ENCODE data around the gene EPM2A. TPM values are rescaled to one million over a fixed set of nuclear protein-coding genes. Genes with fewer than 3 reads are reported as not detected.

EPM2A gene
- total RNA-seq, 1 donor from 2014 or later = 14.0 TPM

DNA sequence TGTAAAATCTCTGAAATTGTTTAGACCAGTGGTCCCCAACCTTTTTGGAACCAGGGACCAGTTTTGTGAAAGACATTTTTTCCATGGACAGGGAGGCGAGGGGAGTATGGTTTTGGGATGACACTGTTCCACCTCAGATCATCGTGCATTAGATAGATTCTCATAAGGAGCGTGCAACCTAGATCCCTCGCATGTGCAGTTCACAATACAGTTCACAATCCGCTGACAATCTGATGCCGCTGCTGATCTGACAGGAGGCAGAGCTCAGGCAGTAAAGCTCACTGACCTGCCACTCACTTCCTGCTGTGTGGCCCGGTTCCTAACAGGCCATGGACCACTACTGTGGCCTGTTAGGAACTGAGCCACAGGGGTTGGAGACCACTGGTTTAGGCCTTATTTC, 115.2 kb downstream of the EPM2A start:
- Histone ChIP-seq H3K4me3 (no peak overlapping the region), H3K27ac (no peak overlapping the region), H3K4me1 (no peaks in the 10 kb centered on the region), H3K36me3 (no peaks in the 10 kb centered on the region), H3K9me3 (no peaks in the 10 kb centered on the region), H3K27me3 (no peaks in the 10 kb centered on the region)
- TF ChIP-seq, protein P1, sequence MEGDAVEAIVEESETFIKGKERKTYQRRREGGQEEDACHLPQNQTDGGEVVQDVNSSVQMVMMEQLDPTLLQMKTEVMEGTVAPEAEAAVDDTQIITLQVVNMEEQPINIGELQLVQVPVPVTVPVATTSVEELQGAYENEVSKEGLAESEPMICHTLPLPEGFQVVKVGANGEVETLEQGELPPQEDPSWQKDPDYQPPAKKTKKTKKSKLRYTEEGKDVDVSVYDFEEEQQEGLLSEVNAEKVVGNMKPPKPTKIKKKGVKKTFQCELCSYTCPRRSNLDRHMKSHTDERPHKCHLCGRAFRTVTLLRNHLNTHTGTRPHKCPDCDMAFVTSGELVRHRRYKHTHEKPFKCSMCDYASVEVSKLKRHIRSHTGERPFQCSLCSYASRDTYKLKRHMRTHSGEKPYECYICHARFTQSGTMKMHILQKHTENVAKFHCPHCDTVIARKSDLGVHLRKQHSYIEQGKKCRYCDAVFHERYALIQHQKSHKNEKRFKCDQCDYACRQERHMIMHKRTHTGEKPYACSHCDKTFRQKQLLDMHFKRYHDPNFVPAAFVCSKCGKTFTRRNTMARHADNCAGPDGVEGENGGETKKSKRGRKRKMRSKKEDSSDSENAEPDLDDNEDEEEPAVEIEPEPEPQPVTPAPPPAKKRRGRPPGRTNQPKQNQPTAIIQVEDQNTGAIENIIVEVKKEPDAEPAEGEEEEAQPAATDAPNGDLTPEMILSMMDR (IDR thresholded peaks at IDR 0.05) = no peak
- TF ChIP-seq POLR2A (IDR thresholded peaks at IDR 0.05) = no peak
- no peak for TF ChIP-seq POLR2AphosphoS5 (IDR thresholded peaks at IDR 0.05; ENCODE audit: insufficient read depth in 1 of 2, low read depth in 1 of 2)
- no peak for DNase-seq (ENCODE audit: extremely low spot score in 2 of 2)
- intact Hi-C loops (cut with DNase I) = no loop called here

DNA sequence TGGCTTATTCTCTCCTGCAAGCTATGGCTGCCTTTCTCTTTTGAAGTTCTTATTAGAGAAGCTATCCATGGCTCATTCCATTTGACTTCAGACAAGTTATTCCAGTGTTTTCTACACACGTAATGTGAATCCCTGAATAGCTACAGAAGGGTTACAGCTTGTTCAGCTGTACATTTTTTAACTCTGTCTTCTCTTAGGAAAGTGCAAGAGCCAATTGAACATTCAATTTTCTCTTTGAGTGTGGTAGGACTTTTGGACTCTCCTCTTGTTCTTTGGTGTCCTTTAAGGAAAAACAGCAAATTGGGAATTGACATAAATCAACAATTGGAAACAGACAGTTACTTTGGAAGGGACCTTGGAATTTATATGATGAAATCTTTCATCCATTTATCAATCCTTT, 125.8 kb downstream of the EPM2A start:
- intact Hi-C loops (cut with DNase I) = no loop called here
- no peaks in the 10 kb centered on the region for H3K36me3 ChIP-seq
- no peaks in the 10 kb centered on the region for H3K9me3 ChIP-seq
- no peaks in the 10 kb centered on the region for H3K4me1 ChIP-seq
- no peak overlapping the region for H3K4me3 ChIP-seq
- H3K27me3 ChIP-seq = no peaks in the 10 kb centered on the region
- H3K27ac ChIP-seq = no peak overlapping the region
- TF ChIP-seq POLR2A (IDR thresholded peaks at IDR 0.05) = no peak
- DNase-seq (ENCODE audit: extremely low spot score in 2 of 2) = no peak

DNA sequence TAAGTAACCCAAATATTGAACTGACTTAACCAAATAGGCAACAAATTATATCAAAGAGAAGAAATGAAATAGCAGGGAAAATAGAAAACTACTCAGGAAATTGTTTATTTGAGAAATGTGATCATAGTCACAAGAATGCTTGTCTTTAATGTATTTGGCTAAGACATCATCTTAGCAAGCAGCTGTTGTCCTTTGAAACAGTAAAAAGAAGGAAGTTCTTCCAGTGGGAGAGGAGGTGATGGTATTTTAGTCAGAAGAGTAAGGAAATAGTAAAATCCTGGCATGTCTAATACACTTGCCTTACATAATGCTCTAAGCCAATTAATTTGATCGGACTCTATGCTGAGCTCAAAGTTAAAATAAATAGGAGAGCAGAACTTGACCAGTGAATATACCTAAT, 126.5 kb downstream of the EPM2A start:
- H3K36me3 ChIP-seq = no peaks in the 10 kb centered on the region
- TF ChIP-seq POLR2AphosphoS5 (IDR thresholded peaks at IDR 0.05; ENCODE audit: insufficient read depth in 1 of 2, low read depth in 1 of 2) (no peak), POLR2A (IDR thresholded peaks at IDR 0.05) (no peak)
- TF ChIP-seq, protein P1 (IDR thresholded peaks at IDR 0.05) = no peak
- H3K4me3 ChIP-seq = no peak overlapping the region
- intact Hi-C loops (cut with DNase I) = no loop called here
- no peaks in the 10 kb centered on the region for H3K27me3 ChIP-seq
- DNase-seq (ENCODE audit: extremely low spot score in 2 of 2) = no peak
- no peaks in the 10 kb centered on the region for H3K4me1 ChIP-seq
- no peaks in the 10 kb centered on the region for H3K9me3 ChIP-seq
- H3K27ac ChIP-seq = no peak overlapping the region

DNA sequence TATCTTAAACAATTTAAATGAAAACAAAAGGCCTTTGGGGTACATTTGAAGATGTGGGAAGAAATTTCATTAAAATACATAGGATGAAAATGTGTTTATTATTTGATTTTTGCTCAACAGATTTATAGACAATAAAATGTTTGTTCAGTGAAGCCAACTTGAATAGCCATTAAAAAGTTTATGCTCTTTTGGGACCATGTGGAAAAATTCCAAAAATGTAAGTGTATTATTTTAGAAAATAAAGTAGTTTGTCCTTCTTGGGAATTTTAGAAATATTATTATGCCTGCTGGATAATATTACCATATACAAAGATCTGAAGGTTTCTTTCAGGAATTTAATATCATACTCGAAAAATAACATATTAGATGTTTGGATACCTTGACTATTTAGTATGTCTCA, 131.3 kb downstream of the EPM2A start:
- H3K27ac ChIP-seq = no peak overlapping the region
- H3K27me3 ChIP-seq = no peaks in the 10 kb centered on the region
- no peak for DNase-seq (ENCODE audit: extremely low spot score in 2 of 2)
- TF ChIP-seq POLR2A (IDR thresholded peaks at IDR 0.05) = no peak
- no peak for TF ChIP-seq POLR2AphosphoS5 (IDR thresholded peaks at IDR 0.05; ENCODE audit: insufficient read depth in 1 of 2, low read depth in 1 of 2)
- TF ChIP-seq, protein P1 (IDR thresholded peaks at IDR 0.05) = no peak
- no peaks in the 10 kb centered on the region for H3K36me3 ChIP-seq
- H3K4me3 ChIP-seq = no peak overlapping the region
- H3K9me3 ChIP-seq = no peaks in the 10 kb centered on the region
- H3K4me1 ChIP-seq = no peaks in the 10 kb centered on the region
- intact Hi-C loops (cut with DNase I) = no loop called here

DNA sequence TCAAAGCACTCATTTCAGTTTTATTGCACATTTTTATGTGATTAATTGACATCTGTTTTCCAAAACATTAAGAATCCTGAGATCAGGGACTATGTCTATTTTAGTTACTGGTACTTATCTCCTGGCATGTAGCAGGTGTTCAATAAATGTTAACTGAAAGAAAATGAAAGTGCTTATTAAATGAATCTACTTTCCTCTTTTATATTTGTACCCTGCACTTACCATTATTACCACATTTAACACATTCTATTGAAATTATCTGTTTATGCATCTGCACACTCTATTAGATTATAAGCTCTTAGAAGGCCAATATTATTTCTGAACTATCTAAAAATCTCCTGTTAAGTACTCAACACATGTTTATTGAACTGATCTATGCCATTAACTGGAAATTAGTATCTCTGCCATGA, 131.9 kb downstream of the EPM2A start:
- Histone ChIP-seq H3K27me3 (no peaks in the 10 kb centered on the region), H3K27ac (no peak overlapping the region), H3K9me3 (no peaks in the 10 kb centered on the region), H3K4me1 (no peaks in the 10 kb centered on the region), H3K36me3 (no peaks in the 10 kb centered on the region), H3K4me3 (no peak overlapping the region)
- intact Hi-C loops (cut with DNase I) = no loop called here
- TF ChIP-seq POLR2AphosphoS5 (IDR thresholded peaks at IDR 0.05; ENCODE audit: insufficient read depth in 1 of 2, low read depth in 1 of 2) (no peak), POLR2A (IDR thresholded peaks at IDR 0.05) (no peak)
- TF ChIP-seq, protein P1 (IDR thresholded peaks at IDR 0.05) = no peak
- DNase-seq (ENCODE audit: extremely low spot score in 2 of 2) = no peak

Data from vagina (tissue), 2 donors.